ENCODE results near the gene TRPM3.

DNA sequence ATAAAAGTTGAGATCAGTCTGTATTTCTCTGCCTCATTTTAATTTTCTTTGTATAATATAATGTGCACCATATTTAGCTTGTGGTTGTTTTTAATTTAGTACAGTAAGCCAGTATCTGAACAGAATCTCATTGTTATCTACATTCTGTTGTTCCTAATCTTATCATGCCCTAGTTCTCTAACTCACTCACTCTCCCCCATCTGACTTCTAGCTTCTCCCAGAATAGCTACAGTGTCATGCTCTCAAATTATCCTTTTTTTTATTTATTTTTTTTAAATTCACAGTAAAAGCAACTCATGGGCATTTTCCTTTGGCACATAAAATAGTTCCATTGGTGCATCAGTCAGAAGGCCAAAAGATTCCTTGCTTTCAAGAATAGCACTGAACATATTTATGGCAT is 156.6 kb downstream of the TRPM3 start:
- TF ChIP-seq CTCF (IDR thresholded peaks at IDR 0.05; ENCODE audit: low read depth, low read length), result no peak
- TF ChIP-seq, protein P1, sequence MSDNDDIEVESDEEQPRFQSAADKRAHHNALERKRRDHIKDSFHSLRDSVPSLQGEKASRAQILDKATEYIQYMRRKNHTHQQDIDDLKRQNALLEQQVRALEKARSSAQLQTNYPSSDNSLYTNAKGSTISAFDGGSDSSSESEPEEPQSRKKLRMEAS (IDR thresholded peaks at IDR 0.05; ENCODE audit: low read depth, low read length), result no peak
